SIG-M5 (cell line): Measurements from ENCODE around the gene MORN4.
"Not testable (repeated sequence)": the region's sequence is repeated elsewhere in the genome, so short reads cannot be mapped to it uniquely, and the experiment has no call there.

Experiments used
- DNase-seq: peaks from one replicate; lab custom pipeline; 2025; lab: John Stamatoyannopoulos, UW

Gene MORN4

GRCh38 chr10:97632949-97633884, at the start of gene MORN4:
Gene MORN4, minus strand, starts transcription at chr10:97633500. Its CDS starts 13,847 bp downstream, at chr10:97619653.
- peak; percentile 52 for DNase-seq

DNA sequence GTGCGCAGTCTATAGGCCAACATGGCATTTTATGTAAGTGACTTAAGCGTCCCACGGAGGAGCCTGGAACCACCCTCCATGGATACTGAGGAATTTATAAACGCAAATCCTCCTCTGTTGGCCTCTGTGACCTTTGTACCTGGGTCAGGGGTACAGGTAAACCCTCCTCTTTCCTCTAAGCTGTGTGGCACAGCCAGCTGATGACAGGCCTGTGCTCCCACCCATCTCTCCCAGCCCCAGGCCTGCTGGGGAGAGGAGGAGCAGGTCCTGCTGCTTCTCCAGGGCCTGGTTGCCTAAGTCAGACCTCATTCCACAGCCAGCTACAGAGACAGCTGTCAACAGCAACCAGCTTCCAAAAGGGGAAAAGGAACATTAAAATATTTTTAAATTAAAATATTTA, 48.7 kb upstream of the MORN4 start:
- DNase-seq = no peak

DNA sequence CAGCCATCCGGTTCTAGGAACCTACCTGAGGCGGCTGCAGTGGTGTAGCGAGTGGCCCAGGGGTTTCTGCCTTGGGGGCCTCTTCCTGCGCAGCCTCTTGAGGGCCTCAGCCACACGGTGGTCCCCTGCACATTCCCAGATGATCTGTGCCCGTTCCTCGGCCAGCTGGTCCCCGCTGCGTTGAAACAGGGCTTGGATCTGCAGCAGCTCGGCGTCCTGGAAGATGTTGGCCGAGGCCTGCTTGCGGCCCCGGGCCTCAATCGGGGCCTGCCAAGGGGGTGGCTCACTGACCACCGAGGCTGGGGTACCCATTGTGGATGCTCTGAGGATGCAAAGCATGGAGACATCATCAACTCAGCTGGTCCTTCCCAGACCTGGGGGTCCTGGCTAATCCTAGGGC, 46.3 kb upstream of the MORN4 start:
- DNase-seq = no peak

GRCh38 chr10:97676770-97677581, 43.7 kb upstream of the MORN4 start:
- DNase-seq = no peak

DNA sequence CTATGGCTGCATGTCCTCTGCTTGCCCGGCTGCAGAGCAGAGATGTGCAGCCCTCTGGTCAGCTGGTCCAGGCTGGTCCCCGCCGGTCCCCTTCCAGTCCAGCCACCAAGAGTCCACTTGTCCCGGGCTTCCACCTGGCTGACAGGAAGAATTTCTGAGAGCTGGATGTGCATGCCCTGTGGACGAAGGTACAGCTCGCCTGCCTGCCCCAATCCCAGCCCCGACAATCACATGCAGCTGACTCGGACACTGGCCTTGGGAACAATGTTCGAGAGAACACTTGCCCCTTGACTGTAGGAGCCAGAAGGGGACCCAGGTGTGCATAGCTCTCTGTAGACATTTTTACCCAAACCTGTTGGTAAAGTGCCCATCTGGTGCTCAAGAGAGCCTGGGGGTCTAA, 41.9 kb upstream of the MORN4 start:
- no peak for DNase-seq

GRCh38 chr10:97673736-97674525, 40.6 kb upstream of the MORN4 start:
- DNase-seq = no peak

GRCh38 chr10:97669571-97669970, 36.3 kb upstream of the MORN4 start:
- no peak for DNase-seq

- no peak for DNase-seq
These were observed 34.2 kb upstream of the MORN4 start for GRCh38 chr10:97667463-97667862.

- DNase-seq = no peak
These were observed 33.7 kb upstream of the MORN4 start for GRCh38 chr10:97666992-97667391.

GRCh38 chr10:97664282-97664850, 31.1 kb upstream of the MORN4 start:
- no peak for DNase-seq

DNA sequence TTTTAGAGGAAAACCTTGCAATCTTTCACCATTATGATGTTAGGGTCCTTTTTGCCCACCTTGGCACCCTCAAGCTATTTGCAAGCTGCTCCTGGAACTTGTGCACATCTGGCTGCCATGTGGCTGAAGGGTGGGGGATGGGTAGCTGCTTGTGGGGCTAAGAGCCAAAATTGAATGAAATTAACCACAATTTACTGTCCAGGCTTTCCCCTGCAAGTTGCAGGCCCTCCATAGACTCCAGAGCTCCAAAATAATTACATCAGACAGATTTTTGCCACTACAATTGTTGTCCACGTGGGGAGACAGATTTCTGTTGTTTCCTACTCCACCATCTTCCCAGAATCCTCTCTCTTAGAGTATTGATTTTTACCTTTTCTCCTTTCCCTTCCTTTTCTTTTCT, 26.3 kb upstream of the MORN4 start:
- no peak for DNase-seq

GRCh38 chr10:97656777-97657176, 23.5 kb upstream of the MORN4 start:
- no peak for DNase-seq

GRCh38 chr10:97651773-97652172, 18.5 kb upstream of the MORN4 start:
- DNase-seq = no peak

DNA sequence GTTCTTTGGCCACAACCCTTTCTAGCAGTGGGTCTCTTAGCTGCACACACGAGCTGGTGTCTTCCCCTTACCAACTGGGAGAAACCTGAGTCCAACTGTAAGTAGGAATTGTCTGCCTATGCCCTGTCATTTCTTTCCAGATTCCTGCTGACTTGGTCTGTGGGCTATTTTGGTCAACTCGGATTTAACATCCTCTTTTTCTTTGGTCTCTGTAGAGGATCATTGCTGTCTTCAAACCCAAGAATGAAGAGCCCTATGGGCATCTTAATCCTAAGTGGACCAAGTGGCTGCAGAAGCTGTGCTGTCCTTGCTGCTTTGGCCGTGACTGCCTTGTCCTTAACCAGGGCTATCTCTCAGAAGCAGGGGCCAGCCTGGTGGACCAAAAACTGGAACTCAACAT, 17.4 kb upstream of the MORN4 start:
- DNase-seq = no peak

GRCh38 chr10:97649405-97649750, 16.1 kb upstream of the MORN4 start:
- DNase-seq = not testable (repeated sequence)

GRCh38 chr10:97648562-97649404, 15.5 kb upstream of the MORN4 start:
- DNase-seq = no peak

GRCh38 chr10:97647556-97647955, 14.3 kb upstream of the MORN4 start:
- no peak for DNase-seq

DNA sequence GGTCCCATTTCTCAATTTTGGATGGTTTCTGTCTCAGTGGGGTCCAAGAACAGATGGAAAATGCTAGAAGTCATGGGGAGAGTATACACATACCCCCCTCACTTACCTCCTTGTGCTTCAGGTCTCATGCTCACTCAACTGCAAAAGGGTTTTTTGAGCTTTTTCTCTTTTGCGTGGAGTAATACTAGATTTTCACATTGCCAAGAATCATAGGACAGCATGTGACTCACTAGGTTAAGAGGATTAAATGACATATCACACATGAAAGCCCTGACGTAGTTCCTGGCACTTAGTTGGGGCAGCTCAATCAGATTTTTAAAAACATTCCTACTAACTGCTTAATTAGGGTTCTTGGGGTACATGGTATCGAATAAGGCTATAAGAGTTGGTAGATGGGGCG, 11.6 kb upstream of the MORN4 start:
- DNase-seq = no peak

GRCh38 chr10:97643441-97643985, 10.2 kb upstream of the MORN4 start:
- no peak for DNase-seq

GRCh38 chr10:97642471-97643159, 9.3 kb upstream of the MORN4 start:
- DNase-seq = not testable (repeated sequence)
